ENCODE measurements around the gene OR13C2.

DNA sequence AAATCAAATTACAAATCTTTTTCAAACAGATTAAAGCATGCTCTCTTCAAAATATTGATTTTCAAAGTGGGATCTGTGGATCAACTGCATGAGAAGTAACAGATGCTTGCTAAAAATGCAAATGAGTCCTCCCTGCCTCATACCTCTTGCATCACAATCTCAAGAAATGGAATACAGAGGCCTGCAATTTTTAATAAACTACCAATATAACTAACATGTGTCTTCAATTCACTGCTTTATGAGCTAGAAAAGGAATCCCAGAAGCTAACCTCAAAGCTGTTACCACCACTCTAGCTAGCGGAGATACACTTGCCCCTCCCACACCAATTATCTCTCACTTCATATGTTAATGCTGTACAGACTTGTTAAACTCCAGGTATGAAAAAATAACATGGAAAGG, 15.8 kb downstream of the OR13C2 start:
- TF ChIP-seq, protein P1, sequence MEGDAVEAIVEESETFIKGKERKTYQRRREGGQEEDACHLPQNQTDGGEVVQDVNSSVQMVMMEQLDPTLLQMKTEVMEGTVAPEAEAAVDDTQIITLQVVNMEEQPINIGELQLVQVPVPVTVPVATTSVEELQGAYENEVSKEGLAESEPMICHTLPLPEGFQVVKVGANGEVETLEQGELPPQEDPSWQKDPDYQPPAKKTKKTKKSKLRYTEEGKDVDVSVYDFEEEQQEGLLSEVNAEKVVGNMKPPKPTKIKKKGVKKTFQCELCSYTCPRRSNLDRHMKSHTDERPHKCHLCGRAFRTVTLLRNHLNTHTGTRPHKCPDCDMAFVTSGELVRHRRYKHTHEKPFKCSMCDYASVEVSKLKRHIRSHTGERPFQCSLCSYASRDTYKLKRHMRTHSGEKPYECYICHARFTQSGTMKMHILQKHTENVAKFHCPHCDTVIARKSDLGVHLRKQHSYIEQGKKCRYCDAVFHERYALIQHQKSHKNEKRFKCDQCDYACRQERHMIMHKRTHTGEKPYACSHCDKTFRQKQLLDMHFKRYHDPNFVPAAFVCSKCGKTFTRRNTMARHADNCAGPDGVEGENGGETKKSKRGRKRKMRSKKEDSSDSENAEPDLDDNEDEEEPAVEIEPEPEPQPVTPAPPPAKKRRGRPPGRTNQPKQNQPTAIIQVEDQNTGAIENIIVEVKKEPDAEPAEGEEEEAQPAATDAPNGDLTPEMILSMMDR (IDR thresholded peaks at IDR 0.05): no peak
- TF ChIP-seq POLR2A (IDR thresholded peaks at IDR 0.05): no peak

Data from upper lobe of left lung (tissue), 4 donors.